HepG2 (cell line): ENCODE measurements around the gene NINJ2. TPM values are rescaled to one million over a fixed set of nuclear protein-coding genes. Genes with fewer than 3 reads are reported as not detected.
A peak's percentile ranks its signal among the peaks of the same experiment; 100 is the strongest.

Experiments used
- AKAP8 ChIP-seq: sonication (generic); formaldehyde crosslinking; IDR thresholded peaks from 2 replicates; pipeline ENCODE4 v1.5.1; 2020; ENCODE audit warnings: mild to moderate bottlenecking, missing genetic modification reagents
- CEBPG ChIP-seq: IDR thresholded peaks from 2 replicates; pipeline ENCODE4 v1.6.1; 2016
- ETV5 ChIP-seq: IDR thresholded peaks from 2 replicates; pipeline ENCODE4 v1.6.1; 2018; ENCODE audit warnings: missing biosample characterization, missing genetic modification reagents, inconsistent platforms, borderline replicate concordance
- IRF9 ChIP-seq: sonication (generic); formaldehyde crosslinking; IDR thresholded peaks from 2 replicates; pipeline ENCODE4 v1.8.0; 2022; ENCODE audit warnings: missing genetic modification reagents, mild to moderate bottlenecking, borderline replicate concordance
- MED1 ChIP-seq: sonication (generic); formaldehyde crosslinking; IDR thresholded peaks from 2 replicates; pipeline ENCODE4 v1.4.0; 2020; ENCODE audit warnings: missing genetic modification reagents
- NFE2L2 ChIP-seq: fragments of 150-350 bp; IDR thresholded peaks from 2 replicates; pipeline ENCODE4 v1.6.1; 2014; ENCODE audit warnings: low read length
- NR2F6 ChIP-seq, 2 experiments: IDR thresholded peaks; 2 replicates each; pipeline ENCODE4 v1.6.1; 2016; ENCODE audit warnings: antibody characterized with exemption in 1 of 2, mild to moderate bottlenecking in 1 of 2
- RORA ChIP-seq: sonication (generic); formaldehyde crosslinking; IDR thresholded peaks from 2 replicates; pipeline ENCODE4 v1.5.0; 2020; ENCODE audit warnings: mild to moderate bottlenecking, missing genetic modification reagents, moderate library complexity
- SP4 ChIP-seq: sonication (generic); formaldehyde crosslinking; IDR thresholded peaks from 2 replicates; pipeline ENCODE4 v1.8.1; 2023; ENCODE audit warnings: mild to moderate bottlenecking, missing genetic modification reagents
- TBP ChIP-seq: sonication (generic); formaldehyde crosslinking; IDR thresholded peaks from 2 replicates; pipeline ENCODE4 v1.5.0; 2020; ENCODE audit warnings: missing genetic modification reagents
- ZFP41 ChIP-seq: sonication (generic); formaldehyde crosslinking; IDR thresholded peaks from 2 replicates; pipeline ENCODE4 v1.4.0; 2020; ENCODE audit warnings: mild to moderate bottlenecking, missing genetic modification reagents, borderline replicate concordance
- ZNF10 ChIP-seq: sonication (generic); formaldehyde crosslinking; IDR thresholded peaks from 2 replicates; pipeline ENCODE4 v1.4.0; 2020; ENCODE audit warnings: mild to moderate bottlenecking, low read depth, missing genetic modification reagents, borderline replicate concordance
- ZNF20 ChIP-seq: sonication (generic); formaldehyde crosslinking; IDR thresholded peaks from 2 replicates; pipeline ENCODE4 v1.4.0; 2020; ENCODE audit warnings: mild to moderate bottlenecking, moderate library complexity, missing genetic modification reagents
- ZNF367 ChIP-seq: sonication (generic); formaldehyde crosslinking; IDR thresholded peaks from 2 replicates; pipeline ENCODE4 v1.4.0; 2020; ENCODE audit warnings: missing genetic modification reagents, borderline replicate concordance
- ZNF562 ChIP-seq: sonication (generic); formaldehyde crosslinking; IDR thresholded peaks from 2 replicates; pipeline ENCODE4 v1.8.0; 2022; ENCODE audit warnings: missing genetic modification reagents, borderline replicate concordance
- ZNF605 ChIP-seq: sonication (generic); formaldehyde crosslinking; IDR thresholded peaks from 2 replicates; pipeline ENCODE4 v1.8.0; 2022; ENCODE audit warnings: mild to moderate bottlenecking, missing genetic modification reagents
- ZNF619 ChIP-seq: sonication (generic); formaldehyde crosslinking; IDR thresholded peaks from 2 replicates; pipeline ENCODE4 v1.4.0; 2020; ENCODE audit warnings: mild to moderate bottlenecking, missing genetic modification reagents
- ZNF768 ChIP-seq: sonication (generic); formaldehyde crosslinking; IDR thresholded peaks from 2 replicates; pipeline ENCODE4 v1.4.0; 2020; ENCODE audit warnings: missing genetic modification reagents
- polyA plus RNA-seq, 8 experiments: library from polyadenylated mRNA; depleted of rRNA in 3 of 8; stranded (reverse) in 7 of 8; unstranded in 1 of 8; fragments of >200 nt; fragmentation: Illumina TruSeq in 4 of 8; extraction: Trizol in 4 of 8; gene quantifications; 2 replicates each; pipeline versions ENCODE4 v1.2.1 to v1.2.3, GENCODE V29; 2011 to 2016; ENCODE audit warnings: low read depth in 4 of 8, missing spikeins in 1 of 8, mixed read lengths in 1 of 8; ENCODE audit not compliant: insufficient read depth in 1 of 8
- total RNA-seq, 5 experiments: library from RNA; depleted of rRNA; stranded (reverse); fragments of >200 nt; fragmentation: Illumina TruSeq; extraction: Trizol; gene quantifications; 2 replicates each; pipeline ENCODE4 v1.2.3, GENCODE V29; 2016; ENCODE audit warnings: low read depth in 1 of 5
- TF ChIP-seq, protein P1 (sequence below): sonication (generic); formaldehyde crosslinking; IDR thresholded peaks from 2 replicates; pipeline ENCODE4 v1.5.0; 2020; ENCODE audit warnings: missing genetic modification reagents
- TF ChIP-seq, protein P2 (sequence below): sonication (generic); formaldehyde crosslinking; IDR thresholded peaks from 2 replicates; pipeline ENCODE4 v1.4.0; 2020; ENCODE audit warnings: missing genetic modification reagents, borderline replicate concordance
- TF ChIP-seq, protein P3 (sequence below): IDR thresholded peaks from 2 replicates; pipeline ENCODE4 v1.4.0; 2020; ENCODE audit warnings: mild to moderate bottlenecking, missing genetic modification reagents

The NINJ2 gene
- total and polyA plus RNA-seq, 2 of the 13 experiments (the other 11 are each of a cell fraction or from before 2014, with no cell fraction given) = 0.62 to 3.8 TPM

DNA sequence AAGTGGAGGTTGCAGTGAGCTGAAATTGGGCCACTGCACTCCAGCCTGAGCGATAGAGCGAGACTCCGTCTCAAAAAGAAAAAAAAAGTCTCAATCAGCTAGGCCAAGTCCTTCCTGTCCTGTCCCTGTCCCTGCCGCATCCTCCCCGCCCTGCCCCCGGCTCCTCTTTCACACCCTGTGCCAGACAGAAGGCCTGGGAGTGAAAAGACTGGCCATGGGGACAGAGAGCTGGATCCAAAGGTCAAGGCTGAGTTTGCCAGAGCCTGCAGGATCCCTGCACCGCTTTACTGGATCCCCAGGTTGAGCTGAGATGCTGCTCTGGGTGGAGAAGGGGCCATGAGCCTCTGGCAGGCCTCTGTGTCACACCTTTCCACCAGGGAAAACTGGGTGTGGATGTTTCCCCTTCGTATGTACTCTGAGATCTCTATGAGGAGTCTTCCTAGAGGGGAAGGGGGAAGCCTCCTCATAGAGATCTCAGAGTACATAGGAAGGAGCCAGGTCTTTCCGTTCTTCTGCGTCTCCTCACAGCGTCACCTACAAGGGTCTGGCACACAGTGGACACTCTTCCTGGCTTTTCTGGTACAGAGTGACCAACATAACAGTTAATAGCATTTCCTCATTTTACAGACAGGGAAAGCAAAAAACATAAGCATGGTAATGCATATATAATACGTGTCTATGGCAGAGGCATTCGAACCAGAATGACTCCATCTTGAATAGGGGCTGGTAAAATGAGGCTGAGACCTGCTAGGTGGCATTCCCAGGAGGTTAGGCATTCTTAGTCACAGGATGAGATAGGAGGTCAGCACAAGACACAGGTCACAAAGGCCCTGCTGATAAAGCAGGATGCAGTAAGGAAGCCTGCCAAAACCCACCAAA lies 35.1 kb downstream of the NINJ2 start (continued):
- TF ChIP-seq IRF9 (no peak), ZNF605 (CRISPR knock-in tag) (no peak), NFE2L2 (no peak), ZNF768 (CRISPR knock-in tag) (no peak), ZNF619 (no peak), ZNF10 (no peak), ZNF367 (CRISPR knock-in tag) (no peak), ETV5 (CRISPR knock-in tag) (peak; percentile 67), TBP (no peak), RORA (0 out of 2 replicates have a peak, but pooled peaks have one; percentile 58), AKAP8 (CRISPR knock-in tag) (no peak), SP4 (CRISPR knock-in tag) (peak; percentile 44; the same call in 1 of the 2 replicates), CEBPG (CRISPR knock-in tag) (no peak), ZFP41 (CRISPR knock-in tag) (no peak), MED1 (CRISPR knock-in tag) (peak; percentile 75), NR2F6 (IDR thresholded peaks at IDR 0.05) (peak; percentile 55), NR2F6 (CRISPR knock-in tag; IDR thresholded peaks at IDR 0.05) (peak; percentile 83), ZNF20 (CRISPR knock-in tag) (no peak), ZNF562 (CRISPR knock-in tag) (no peak)
- TF ChIP-seq, protein P1, sequence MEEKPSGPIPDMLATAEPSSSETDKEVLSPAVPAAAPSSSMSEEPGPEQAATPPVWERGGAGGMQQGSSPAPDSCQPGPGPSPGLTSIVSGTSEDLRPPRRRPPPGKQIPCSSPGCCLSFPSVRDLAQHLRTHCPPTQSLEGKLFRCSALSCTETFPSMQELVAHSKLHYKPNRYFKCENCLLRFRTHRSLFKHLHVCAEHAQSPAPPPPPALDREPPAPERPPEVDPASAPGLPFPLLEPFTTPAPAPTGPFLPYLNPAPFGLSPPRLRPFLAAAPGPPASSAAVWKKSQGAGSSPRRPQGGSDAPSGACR (CRISPR knock-in tag) = no peak
- TF ChIP-seq, protein P2, sequence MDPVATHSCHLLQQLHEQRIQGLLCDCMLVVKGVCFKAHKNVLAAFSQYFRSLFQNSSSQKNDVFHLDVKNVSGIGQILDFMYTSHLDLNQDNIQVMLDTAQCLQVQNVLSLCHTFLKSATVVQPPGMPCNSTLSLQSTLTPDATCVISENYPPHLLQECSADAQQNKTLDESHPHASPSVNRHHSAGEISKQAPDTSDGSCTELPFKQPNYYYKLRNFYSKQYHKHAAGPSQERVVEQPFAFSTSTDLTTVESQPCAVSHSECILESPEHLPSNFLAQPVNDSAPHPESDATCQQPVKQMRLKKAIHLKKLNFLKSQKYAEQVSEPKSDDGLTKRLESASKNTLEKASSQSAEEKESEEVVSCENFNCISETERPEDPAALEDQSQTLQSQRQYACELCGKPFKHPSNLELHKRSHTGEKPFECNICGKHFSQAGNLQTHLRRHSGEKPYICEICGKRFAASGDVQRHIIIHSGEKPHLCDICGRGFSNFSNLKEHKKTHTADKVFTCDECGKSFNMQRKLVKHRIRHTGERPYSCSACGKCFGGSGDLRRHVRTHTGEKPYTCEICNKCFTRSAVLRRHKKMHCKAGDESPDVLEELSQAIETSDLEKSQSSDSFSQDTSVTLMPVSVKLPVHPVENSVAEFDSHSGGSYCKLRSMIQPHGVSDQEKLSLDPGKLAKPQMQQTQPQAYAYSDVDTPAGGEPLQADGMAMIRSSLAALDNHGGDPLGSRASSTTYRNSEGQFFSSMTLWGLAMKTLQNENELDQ (CRISPR knock-in tag) = no peak
- TF ChIP-seq, protein P3, sequence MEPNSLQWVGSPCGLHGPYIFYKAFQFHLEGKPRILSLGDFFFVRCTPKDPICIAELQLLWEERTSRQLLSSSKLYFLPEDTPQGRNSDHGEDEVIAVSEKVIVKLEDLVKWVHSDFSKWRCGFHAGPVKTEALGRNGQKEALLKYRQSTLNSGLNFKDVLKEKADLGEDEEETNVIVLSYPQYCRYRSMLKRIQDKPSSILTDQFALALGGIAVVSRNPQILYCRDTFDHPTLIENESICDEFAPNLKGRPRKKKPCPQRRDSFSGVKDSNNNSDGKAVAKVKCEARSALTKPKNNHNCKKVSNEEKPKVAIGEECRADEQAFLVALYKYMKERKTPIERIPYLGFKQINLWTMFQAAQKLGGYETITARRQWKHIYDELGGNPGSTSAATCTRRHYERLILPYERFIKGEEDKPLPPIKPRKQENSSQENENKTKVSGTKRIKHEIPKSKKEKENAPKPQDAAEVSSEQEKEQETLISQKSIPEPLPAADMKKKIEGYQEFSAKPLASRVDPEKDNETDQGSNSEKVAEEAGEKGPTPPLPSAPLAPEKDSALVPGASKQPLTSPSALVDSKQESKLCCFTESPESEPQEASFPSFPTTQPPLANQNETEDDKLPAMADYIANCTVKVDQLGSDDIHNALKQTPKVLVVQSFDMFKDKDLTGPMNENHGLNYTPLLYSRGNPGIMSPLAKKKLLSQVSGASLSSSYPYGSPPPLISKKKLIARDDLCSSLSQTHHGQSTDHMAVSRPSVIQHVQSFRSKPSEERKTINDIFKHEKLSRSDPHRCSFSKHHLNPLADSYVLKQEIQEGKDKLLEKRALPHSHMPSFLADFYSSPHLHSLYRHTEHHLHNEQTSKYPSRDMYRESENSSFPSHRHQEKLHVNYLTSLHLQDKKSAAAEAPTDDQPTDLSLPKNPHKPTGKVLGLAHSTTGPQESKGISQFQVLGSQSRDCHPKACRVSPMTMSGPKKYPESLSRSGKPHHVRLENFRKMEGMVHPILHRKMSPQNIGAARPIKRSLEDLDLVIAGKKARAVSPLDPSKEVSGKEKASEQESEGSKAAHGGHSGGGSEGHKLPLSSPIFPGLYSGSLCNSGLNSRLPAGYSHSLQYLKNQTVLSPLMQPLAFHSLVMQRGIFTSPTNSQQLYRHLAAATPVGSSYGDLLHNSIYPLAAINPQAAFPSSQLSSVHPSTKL = peak; percentile 82
